GM12878 (cell line): ENCODE results near the gene OR2S2.

Experiments used
- BHLHE40 ChIP-seq, 2 experiments: fragments of 450-650 bp in 1 of 2; IDR thresholded peaks; 2 replicates each; pipeline ENCODE4 v1.6.1; 2011 to 2017; ENCODE audit warnings: low read depth in 2 of 2, borderline replicate concordance in 1 of 2, improper control_type of control experiment in 1 of 2, low read length in 1 of 2, mild to moderate bottlenecking in 1 of 2
- CHD2 ChIP-seq: IDR thresholded peaks from 2 replicates; pipeline ENCODE4 v1.6.1; 2011; ENCODE audit warnings: low read depth, low read length, improper control_type of control experiment, borderline replicate concordance
- FOS ChIP-seq: IDR thresholded peaks from 3 replicates; pipeline ENCODE4 v1.6.1; 2011; ENCODE audit warnings: borderline replicate concordance; ENCODE audit not compliant: insufficient read length; ENCODE audit errors: extremely low read depth
- SMC3 ChIP-seq: IDR thresholded peaks from 2 replicates; pipeline ENCODE4 v1.6.1; 2011; ENCODE audit warnings: low read length, improper control_type of control experiment, borderline replicate concordance
- SP1 ChIP-seq: IDR thresholded peaks from one replicate; pipeline ENCODE4 v1.6.1; 2011; ENCODE audit warnings: low read depth, low read length
- YBX1 ChIP-seq: fragments of 450-650 bp; IDR thresholded peaks from 2 replicates; pipeline ENCODE4 v1.6.1; 2016; ENCODE audit warnings: antibody characterized with exemption
- TF ChIP-seq, protein P1 (sequence below), 3 experiments: IDR thresholded peaks in 2 of 3; conservative IDR thresholded peaks in 1 of 3; 2 replicates each; pipeline ENCODE4 v1.5.1; 2011; ENCODE audit warnings: low read depth in 3 of 3, low read length in 3 of 3, mild to moderate bottlenecking in 3 of 3, control low read depth in 2 of 3, moderate library complexity in 2 of 3, inconsistent platforms in 1 of 3, mixed read lengths in 1 of 3; ENCODE audit not compliant: control insufficient read depth in 2 of 3, insufficient read depth in 1 of 3; ENCODE audit errors: extremely low read depth in 1 of 3

DNA sequence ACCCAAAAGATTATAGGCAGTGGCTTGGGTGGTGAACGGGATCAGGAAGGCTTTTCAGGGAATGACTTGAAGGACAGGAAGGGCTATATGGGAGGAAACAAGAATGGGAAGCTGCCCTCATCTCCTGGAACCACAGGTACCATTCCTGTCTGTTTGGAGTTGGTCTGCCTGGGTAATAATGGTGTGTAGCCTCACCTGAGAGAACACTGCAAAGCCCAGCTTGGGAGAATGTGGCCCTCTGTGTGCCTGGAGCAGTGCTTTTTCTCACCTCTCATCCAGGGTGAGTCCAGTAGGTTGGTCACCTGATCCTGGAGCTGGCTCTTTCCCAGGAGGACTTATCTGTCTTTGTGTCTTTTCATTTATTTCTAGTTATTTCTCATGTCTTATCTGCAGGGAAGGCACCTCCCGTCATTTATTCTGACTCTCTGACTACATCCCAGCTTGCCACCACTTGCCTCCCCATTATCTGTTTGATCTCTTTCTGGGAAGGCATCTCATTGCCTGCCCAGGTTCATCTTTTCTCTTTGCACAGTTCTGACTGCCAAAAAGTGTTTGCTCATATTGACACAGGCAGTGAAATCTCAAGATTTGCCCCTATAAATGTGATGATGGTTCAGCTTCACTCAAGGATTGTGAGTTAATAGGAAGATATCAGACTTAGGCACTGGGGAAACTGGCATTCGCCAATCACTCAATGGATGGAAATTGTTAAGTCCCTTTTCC, 22.5 kb upstream of the OR2S2 start:
- no peak for TF ChIP-seq SP1
- no peak for TF ChIP-seq SMC3
- TF ChIP-seq, protein P1, sequence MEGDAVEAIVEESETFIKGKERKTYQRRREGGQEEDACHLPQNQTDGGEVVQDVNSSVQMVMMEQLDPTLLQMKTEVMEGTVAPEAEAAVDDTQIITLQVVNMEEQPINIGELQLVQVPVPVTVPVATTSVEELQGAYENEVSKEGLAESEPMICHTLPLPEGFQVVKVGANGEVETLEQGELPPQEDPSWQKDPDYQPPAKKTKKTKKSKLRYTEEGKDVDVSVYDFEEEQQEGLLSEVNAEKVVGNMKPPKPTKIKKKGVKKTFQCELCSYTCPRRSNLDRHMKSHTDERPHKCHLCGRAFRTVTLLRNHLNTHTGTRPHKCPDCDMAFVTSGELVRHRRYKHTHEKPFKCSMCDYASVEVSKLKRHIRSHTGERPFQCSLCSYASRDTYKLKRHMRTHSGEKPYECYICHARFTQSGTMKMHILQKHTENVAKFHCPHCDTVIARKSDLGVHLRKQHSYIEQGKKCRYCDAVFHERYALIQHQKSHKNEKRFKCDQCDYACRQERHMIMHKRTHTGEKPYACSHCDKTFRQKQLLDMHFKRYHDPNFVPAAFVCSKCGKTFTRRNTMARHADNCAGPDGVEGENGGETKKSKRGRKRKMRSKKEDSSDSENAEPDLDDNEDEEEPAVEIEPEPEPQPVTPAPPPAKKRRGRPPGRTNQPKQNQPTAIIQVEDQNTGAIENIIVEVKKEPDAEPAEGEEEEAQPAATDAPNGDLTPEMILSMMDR (IDR thresholded peaks at IDR 0.05 in 2 of 3, conservative IDR thresholded peaks at IDR 0.05 in 1 of 3; ENCODE audit: control insufficient read depth in 2 of 3, extremely low read depth in 1 of 3, insufficient read depth in 1 of 3, low read depth in 3 of 3, low read length in 3 of 3): no peak
- no peak for TF ChIP-seq FOS
- no peak for TF ChIP-seq BHLHE40 (IDR thresholded peaks at IDR 0.05; ENCODE audit: borderline replicate concordance in 1 of 2, low read depth in 2 of 2, low read length in 1 of 2)
- TF ChIP-seq YBX1: no peak
- TF ChIP-seq CHD2: no peak
